ENCODE data around the gene EPS15. TPM values are rescaled to one million over a fixed set of nuclear protein-coding genes. Genes with fewer than 3 reads are reported as not detected.

EPS15 gene
- total and polyA plus RNA-seq, 2 experiments from 2014 or later: 31.0 to 76.5 TPM

DNA sequence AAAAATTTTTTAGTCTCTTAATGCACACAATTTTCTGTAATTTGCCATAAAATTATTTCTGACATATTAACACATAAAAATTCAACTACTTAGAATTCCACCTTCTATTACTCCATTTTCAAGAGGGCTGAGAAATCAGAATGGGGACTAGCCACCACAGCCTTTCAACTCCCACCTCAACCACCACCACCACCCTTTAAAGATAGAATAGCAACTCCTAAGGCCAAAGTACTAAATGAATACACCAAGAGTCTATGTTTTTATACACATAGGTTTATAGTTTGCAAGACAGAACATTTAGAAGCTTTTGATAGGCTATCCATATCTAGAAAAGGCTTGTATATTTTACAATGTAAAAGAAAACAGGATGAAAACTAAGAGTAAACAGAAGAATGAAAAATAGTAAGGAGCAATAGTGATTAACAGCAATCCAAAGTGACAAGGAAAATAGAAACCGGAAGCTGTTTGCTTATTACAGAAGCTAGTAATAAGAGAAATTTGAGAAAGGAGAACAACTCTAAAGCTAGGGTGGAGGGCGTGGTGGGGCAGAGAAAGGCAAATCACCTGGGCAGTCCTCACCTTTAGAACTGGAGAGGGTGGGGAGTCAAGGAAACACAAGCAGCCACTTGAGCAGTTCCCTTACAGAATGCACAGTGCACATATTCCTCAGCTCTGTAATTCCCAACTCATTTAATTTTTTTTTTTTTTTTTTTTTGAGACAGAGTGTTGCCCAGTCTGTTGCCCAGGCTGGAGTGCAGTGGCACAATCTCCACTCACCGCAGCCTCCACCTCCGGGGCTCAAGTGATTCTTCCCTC lies 27.7 kb downstream of the EPS15 start:
- no peaks in the 10 kb centered on the region for H3K36me3 ChIP-seq (ENCODE audit: insufficient read depth)
- H3F3A ChIP-seq (replicated peaks; ENCODE audit: low read depth): no peaks in the 10 kb centered on the region
- Mint-ChIP-seq H3K4me3 (no peak overlapping the region), H3K36me3 (ENCODE audit: low read depth) (no peaks in the 10 kb centered on the region), H3K27me3 (ENCODE audit: insufficient read depth, low read depth, poor library complexity) (no peaks in the 10 kb centered on the region), H3K27ac (no peak overlapping the region), H3K4me1 (no peaks in the 10 kb centered on the region; the same call in 2 of the 3 replicates), H3K9me3 (no peaks in the 10 kb centered on the region)
- peaks cover 7% of the 10 kb centered on the region; the same call in 1 of the 2 replicates for H4K20me1 ChIP-seq (replicated peaks; ENCODE audit: insufficient read depth)
- no peaks in the 10 kb centered on the region for H3K9me2 ChIP-seq (ENCODE audit: insufficient read depth)
- H3K27me3 ChIP-seq (ENCODE audit: insufficient read depth): no peaks in the 10 kb centered on the region
- no peak for DNase-seq (ENCODE audit: low spot score)
- no peak for TF ChIP-seq ZNF331 (CRISPR knock-in tag; IDR thresholded peaks at IDR 0.05; ENCODE audit: low read depth)
- no peak for TF ChIP-seq STAT1 (IDR thresholded peaks at IDR 0.05; ENCODE audit: unreplicated experiment)
- TF ChIP-seq, protein P1, sequence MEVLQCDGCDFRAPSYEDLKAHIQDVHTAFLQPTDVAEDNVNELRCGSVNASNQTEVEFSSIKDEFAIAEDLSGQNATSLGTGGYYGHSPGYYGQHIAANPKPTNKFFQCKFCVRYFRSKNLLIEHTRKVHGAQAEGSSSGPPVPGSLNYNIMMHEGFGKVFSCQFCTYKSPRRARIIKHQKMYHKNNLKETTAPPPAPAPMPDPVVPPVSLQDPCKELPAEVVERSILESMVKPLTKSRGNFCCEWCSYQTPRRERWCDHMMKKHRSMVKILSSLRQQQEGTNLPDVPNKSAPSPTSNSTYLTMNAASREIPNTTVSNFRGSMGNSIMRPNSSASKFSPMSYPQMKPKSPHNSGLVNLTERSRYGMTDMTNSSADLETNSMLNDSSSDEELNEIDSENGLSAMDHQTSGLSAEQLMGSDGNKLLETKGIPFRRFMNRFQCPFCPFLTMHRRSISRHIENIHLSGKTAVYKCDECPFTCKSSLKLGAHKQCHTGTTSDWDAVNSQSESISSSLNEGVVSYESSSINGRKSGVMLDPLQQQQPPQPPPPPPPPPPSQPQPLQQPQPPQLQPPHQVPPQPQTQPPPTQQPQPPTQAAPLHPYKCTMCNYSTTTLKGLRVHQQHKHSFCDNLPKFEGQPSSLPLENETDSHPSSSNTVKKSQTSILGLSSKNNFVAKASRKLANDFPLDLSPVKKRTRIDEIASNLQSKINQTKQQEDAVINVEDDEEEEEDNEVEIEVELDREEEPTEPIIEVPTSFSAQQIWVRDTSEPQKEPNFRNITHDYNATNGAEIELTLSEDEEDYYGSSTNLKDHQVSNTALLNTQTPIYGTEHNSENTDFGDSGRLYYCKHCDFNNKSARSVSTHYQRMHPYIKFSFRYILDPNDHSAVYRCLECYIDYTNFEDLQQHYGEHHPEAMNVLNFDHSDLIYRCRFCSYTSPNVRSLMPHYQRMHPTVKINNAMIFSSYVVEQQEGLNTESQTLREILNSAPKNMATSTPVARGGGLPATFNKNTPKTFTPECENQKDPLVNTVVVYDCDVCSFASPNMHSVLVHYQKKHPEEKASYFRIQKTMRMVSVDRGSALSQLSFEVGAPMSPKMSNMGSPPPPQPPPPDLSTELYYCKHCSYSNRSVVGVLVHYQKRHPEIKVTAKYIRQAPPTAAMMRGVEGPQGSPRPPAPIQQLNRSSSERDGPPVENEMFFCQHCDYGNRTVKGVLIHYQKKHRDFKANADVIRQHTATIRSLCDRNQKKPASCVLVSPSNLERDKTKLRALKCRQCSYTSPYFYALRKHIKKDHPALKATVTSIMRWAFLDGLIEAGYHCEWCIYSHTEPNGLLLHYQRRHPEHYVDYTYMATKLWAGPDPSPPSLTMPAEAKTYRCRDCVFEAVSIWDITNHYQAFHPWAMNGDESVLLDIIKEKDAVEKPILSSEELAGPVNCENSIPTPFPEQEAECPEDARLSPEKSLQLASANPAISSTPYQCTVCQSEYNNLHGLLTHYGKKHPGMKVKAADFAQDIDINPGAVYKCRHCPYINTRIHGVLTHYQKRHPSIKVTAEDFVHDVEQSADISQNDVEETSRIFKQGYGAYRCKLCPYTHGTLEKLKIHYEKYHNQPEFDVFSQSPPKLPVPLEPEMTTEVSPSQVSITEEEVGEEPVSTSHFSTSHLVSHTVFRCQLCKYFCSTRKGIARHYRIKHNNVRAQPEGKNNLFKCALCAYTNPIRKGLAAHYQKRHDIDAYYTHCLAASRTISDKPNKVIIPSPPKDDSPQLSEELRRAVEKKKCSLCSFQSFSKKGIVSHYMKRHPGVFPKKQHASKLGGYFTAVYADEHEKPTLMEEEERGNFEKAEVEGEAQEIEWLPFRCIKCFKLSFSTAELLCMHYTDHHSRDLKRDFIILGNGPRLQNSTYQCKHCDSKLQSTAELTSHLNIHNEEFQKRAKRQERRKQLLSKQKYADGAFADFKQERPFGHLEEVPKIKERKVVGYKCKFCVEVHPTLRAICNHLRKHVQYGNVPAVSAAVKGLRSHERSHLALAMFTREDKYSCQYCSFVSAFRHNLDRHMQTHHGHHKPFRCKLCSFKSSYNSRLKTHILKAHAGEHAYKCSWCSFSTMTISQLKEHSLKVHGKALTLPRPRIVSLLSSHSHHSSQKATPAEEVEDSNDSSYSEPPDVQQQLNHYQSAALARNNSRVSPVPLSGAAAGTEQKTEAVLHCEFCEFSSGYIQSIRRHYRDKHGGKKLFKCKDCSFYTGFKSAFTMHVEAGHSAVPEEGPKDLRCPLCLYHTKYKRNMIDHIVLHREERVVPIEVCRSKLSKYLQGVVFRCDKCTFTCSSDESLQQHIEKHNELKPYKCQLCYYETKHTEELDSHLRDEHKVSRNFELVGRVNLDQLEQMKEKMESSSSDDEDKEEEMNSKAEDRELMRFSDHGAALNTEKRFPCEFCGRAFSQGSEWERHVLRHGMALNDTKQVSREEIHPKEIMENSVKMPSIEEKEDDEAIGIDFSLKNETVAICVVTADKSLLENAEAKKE (CRISPR knock-in tag; IDR thresholded peaks at IDR 0.05): no peak
- TF ChIP-seq, protein P2, sequence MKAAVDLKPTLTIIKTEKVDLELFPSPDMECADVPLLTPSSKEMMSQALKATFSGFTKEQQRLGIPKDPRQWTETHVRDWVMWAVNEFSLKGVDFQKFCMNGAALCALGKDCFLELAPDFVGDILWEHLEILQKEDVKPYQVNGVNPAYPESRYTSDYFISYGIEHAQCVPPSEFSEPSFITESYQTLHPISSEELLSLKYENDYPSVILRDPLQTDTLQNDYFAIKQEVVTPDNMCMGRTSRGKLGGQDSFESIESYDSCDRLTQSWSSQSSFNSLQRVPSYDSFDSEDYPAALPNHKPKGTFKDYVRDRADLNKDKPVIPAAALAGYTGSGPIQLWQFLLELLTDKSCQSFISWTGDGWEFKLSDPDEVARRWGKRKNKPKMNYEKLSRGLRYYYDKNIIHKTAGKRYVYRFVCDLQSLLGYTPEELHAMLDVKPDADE (IDR thresholded peaks at IDR 0.05): no peak
- TF ChIP-seq, protein P3, sequence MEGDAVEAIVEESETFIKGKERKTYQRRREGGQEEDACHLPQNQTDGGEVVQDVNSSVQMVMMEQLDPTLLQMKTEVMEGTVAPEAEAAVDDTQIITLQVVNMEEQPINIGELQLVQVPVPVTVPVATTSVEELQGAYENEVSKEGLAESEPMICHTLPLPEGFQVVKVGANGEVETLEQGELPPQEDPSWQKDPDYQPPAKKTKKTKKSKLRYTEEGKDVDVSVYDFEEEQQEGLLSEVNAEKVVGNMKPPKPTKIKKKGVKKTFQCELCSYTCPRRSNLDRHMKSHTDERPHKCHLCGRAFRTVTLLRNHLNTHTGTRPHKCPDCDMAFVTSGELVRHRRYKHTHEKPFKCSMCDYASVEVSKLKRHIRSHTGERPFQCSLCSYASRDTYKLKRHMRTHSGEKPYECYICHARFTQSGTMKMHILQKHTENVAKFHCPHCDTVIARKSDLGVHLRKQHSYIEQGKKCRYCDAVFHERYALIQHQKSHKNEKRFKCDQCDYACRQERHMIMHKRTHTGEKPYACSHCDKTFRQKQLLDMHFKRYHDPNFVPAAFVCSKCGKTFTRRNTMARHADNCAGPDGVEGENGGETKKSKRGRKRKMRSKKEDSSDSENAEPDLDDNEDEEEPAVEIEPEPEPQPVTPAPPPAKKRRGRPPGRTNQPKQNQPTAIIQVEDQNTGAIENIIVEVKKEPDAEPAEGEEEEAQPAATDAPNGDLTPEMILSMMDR (conservative IDR thresholded peaks at IDR 0.05; ENCODE audit: low read depth in 2 of 2): no peak
- TF ChIP-seq, protein P4, sequence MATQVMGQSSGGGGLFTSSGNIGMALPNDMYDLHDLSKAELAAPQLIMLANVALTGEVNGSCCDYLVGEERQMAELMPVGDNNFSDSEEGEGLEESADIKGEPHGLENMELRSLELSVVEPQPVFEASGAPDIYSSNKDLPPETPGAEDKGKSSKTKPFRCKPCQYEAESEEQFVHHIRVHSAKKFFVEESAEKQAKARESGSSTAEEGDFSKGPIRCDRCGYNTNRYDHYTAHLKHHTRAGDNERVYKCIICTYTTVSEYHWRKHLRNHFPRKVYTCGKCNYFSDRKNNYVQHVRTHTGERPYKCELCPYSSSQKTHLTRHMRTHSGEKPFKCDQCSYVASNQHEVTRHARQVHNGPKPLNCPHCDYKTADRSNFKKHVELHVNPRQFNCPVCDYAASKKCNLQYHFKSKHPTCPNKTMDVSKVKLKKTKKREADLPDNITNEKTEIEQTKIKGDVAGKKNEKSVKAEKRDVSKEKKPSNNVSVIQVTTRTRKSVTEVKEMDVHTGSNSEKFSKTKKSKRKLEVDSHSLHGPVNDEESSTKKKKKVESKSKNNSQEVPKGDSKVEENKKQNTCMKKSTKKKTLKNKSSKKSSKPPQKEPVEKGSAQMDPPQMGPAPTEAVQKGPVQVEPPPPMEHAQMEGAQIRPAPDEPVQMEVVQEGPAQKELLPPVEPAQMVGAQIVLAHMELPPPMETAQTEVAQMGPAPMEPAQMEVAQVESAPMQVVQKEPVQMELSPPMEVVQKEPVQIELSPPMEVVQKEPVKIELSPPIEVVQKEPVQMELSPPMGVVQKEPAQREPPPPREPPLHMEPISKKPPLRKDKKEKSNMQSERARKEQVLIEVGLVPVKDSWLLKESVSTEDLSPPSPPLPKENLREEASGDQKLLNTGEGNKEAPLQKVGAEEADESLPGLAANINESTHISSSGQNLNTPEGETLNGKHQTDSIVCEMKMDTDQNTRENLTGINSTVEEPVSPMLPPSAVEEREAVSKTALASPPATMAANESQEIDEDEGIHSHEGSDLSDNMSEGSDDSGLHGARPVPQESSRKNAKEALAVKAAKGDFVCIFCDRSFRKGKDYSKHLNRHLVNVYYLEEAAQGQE (IDR thresholded peaks at IDR 0.05; ENCODE audit: unreplicated experiment): no peak
- TF ChIP-seq EZH2phosphoT487 (IDR thresholded peaks at IDR 0.05; ENCODE audit: unreplicated experiment): no peak
- no peak for TF ChIP-seq NANOG (IDR thresholded peaks at IDR 0.05; ENCODE audit: borderline replicate concordance)
- TF ChIP-seq EZH2 (IDR thresholded peaks at IDR 0.05; ENCODE audit: low read depth, unreplicated experiment): no peak
- TF ChIP-seq ZNF114 (CRISPR knock-in tag; IDR thresholded peaks at IDR 0.05): no peak
- no peak for TF ChIP-seq POLR2AphosphoS5 (IDR thresholded peaks at IDR 0.05; ENCODE audit: low read depth)
- no peak for TF ChIP-seq JUNB (IDR thresholded peaks at IDR 0.05; ENCODE audit: unreplicated experiment)
- no peak for TF ChIP-seq CREB1 (CRISPR knock-in tag; IDR thresholded peaks at IDR 0.05; ENCODE audit: low read depth)
- H3K4me2 ChIP-seq: no peak overlapping the region
- no peak overlapping the region for H2AFZ ChIP-seq
- no peak for ATAC-seq
- no peaks in the 10 kb centered on the region for H3K4me1 ChIP-seq (ENCODE audit: insufficient read depth)
- no peak overlapping the region for H3K4me3 ChIP-seq
- H3K27ac ChIP-seq (ENCODE audit: low read depth): 0 out of 2 replicates have a peak overlapping the region, but pooled peaks have one; percentile 22
- H3K79me2 ChIP-seq (replicated peaks; ENCODE audit: insufficient read depth): peaks cover 92% of the 10 kb centered on the region
